Nephron (organoid): Measurements from ENCODE around the gene KCNH8.

ENCODE experiments used
- H3K27ac Mint-ChIP-seq, 3 experiments: 2 replicates each; pipeline ENCODE4 v1.8.0; 2020; ENCODE audit warnings: mixed read lengths in 3 of 3, mild to moderate bottlenecking in 2 of 3, moderate library complexity in 1 of 3
- H3K27me3 Mint-ChIP-seq: 2 replicates; pipeline ENCODE4 v1.8.0; 2021; ENCODE audit warnings: low read depth, mild to moderate bottlenecking, moderate library complexity, mixed read lengths
- H3K36me3 Mint-ChIP-seq: 2 replicates; pipeline ENCODE4 v1.8.0; 2020; ENCODE audit warnings: low read depth, mixed read lengths
- H3K4me1 Mint-ChIP-seq: 2 replicates; pipeline ENCODE4 v1.8.0; 2020; ENCODE audit warnings: mixed read lengths
- H3K4me3 Mint-ChIP-seq, 3 experiments: 2 replicates each; pipeline ENCODE4 v1.8.0; 2020; ENCODE audit warnings: mild to moderate bottlenecking in 3 of 3, mixed read lengths in 3 of 3, moderate library complexity in 2 of 3
- H3K9me3 Mint-ChIP-seq: 2 replicates; pipeline ENCODE4 v1.8.0; 2020; ENCODE audit warnings: mixed read lengths
- CTCF ChIP-seq, 3 experiments: fragments of 200-600 bp; sonication (generic); IDR thresholded peaks; one replicate each; pipeline ENCODE4 v1.5.0; 2021; ENCODE audit warnings: antibody characterized with exemption in 3 of 3; ENCODE audit not compliant: unreplicated experiment in 3 of 3

KCNH8 gene

DNA sequence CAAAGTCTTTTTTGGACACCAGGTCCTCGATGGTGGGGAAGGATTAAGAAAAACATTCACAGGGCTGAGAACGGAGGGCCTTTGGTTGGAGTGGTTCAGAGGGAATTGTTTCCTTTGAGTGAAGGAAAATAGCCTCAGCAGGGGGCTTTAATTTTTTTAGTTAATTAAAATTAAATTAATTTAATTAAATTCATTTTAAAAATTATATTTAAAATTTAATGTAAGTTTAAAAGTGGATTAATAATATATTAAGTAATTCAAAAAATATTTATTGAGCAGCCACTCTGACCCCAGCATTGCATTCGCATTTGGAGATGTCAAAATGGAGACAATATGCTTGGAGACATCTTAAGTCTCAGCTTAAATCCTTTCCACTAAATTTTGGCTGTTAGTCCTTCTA is 136.7 kb downstream of the KCNH8 start:
- no peak overlapping the region for H3K27ac Mint-ChIP-seq
- no peak overlapping the region for H3K4me3 Mint-ChIP-seq
- TF ChIP-seq CTCF (IDR thresholded peaks at IDR 0.05; ENCODE audit: unreplicated experiment in 3 of 3) = no peak
- peaks cover 4% of the 10 kb centered on the region for H3K9me3 Mint-ChIP-seq
- H3K4me1 Mint-ChIP-seq = no peaks in the 10 kb centered on the region
- no peaks in the 10 kb centered on the region for H3K27me3 Mint-ChIP-seq
- no peaks in the 10 kb centered on the region for H3K36me3 Mint-ChIP-seq

GRCh38 chr3:19293295-19293694 is 145.0 kb downstream of the KCNH8 start:
- H3K9me3 Mint-ChIP-seq = no peaks in the 10 kb centered on the region
- no peak overlapping the region for H3K27ac Mint-ChIP-seq
- no peak overlapping the region for H3K4me3 Mint-ChIP-seq
- H3K27me3 Mint-ChIP-seq = no peaks in the 10 kb centered on the region
- H3K4me1 Mint-ChIP-seq = no peaks in the 10 kb centered on the region
- TF ChIP-seq CTCF (IDR thresholded peaks at IDR 0.05; ENCODE audit: unreplicated experiment in 3 of 3) = no peak
- no peaks in the 10 kb centered on the region for H3K36me3 Mint-ChIP-seq

GRCh38 chr3:19295208-19295607 is 146.9 kb downstream of the KCNH8 start:
- Mint-ChIP-seq H3K4me3 (no peak overlapping the region), H3K36me3 (no peaks in the 10 kb centered on the region), H3K27me3 (no peaks in the 10 kb centered on the region), H3K27ac (no peak overlapping the region), H3K9me3 (no peaks in the 10 kb centered on the region), H3K4me1 (no peaks in the 10 kb centered on the region)
- no peak for TF ChIP-seq CTCF (IDR thresholded peaks at IDR 0.05; ENCODE audit: unreplicated experiment in 3 of 3)

- Mint-ChIP-seq H3K27ac (no peak overlapping the region), H3K4me1 (no peaks in the 10 kb centered on the region), H3K27me3 (no peaks in the 10 kb centered on the region), H3K36me3 (no peaks in the 10 kb centered on the region), H3K9me3 (no peaks in the 10 kb centered on the region), H3K4me3 (no peak overlapping the region)
- TF ChIP-seq CTCF (IDR thresholded peaks at IDR 0.05; ENCODE audit: unreplicated experiment in 3 of 3) = no peak
Observed at GRCh38 chr3:19331931-19332330, 183.6 kb downstream of the KCNH8 start.

GRCh38 chr3:19334120-19334519 is 185.8 kb downstream of the KCNH8 start:
- no peaks in the 10 kb centered on the region for H3K4me1 Mint-ChIP-seq
- no peaks in the 10 kb centered on the region for H3K36me3 Mint-ChIP-seq
- H3K9me3 Mint-ChIP-seq = no peaks in the 10 kb centered on the region
- no peak for TF ChIP-seq CTCF (IDR thresholded peaks at IDR 0.05; ENCODE audit: unreplicated experiment in 3 of 3)
- no peak overlapping the region for H3K27ac Mint-ChIP-seq
- H3K27me3 Mint-ChIP-seq = no peaks in the 10 kb centered on the region
- no peak overlapping the region for H3K4me3 Mint-ChIP-seq

- H3K4me1 Mint-ChIP-seq = no peaks in the 10 kb centered on the region
- no peak overlapping the region for H3K27ac Mint-ChIP-seq
- no peaks in the 10 kb centered on the region for H3K36me3 Mint-ChIP-seq
- H3K4me3 Mint-ChIP-seq = no peak overlapping the region
- H3K9me3 Mint-ChIP-seq = no peaks in the 10 kb centered on the region
- no peaks in the 10 kb centered on the region for H3K27me3 Mint-ChIP-seq
- TF ChIP-seq CTCF (IDR thresholded peaks at IDR 0.05; ENCODE audit: unreplicated experiment in 3 of 3) = no peak
Observed at GRCh38 chr3:19338769-19339168, 190.5 kb downstream of the KCNH8 start.
